AG10803 (cell line): ENCODE data around the gene RAD1.
"Not testable (repeated sequence)": the region's sequence is repeated elsewhere in the genome, so short reads cannot be mapped to it uniquely, and the experiment has no call there.

Experiments used
- DNase-seq: peaks from one replicate; pipeline ENCODE4 v3.0.0; 2010; ENCODE audit warnings: low read depth
- H3K4me3 ChIP-seq: 2 replicates; pipeline ENCODE4 v1.5.1; 2011; ENCODE audit warnings: mild to moderate bottlenecking, low read length, control low read depth
- TF ChIP-seq, protein P1 (sequence below): conservative IDR thresholded peaks from 2 replicates; pipeline ENCODE4 v1.5.1; 2011; ENCODE audit warnings: mild to moderate bottlenecking, low read length, control low read depth, inconsistent platforms

RAD1 gene

DNA sequence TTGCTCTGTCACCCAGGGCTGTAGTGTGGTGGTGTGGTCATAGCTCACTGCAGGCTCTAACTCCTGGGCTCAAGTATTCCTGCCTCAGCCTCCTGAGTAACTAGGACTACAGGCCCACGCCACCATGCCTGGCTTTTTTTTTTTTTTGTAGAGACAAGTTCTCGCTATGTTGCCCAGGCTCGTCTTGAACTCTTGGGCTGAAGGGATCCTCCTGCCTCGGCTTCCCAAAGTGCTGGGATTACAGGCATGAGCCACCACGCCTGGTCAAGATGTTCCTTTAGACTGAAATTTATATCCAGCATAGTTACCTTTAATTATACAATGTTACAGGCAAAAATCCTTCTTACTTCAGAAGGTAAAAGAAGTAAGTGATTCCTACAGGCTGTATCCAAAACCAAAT is 12.5 kb upstream of the RAD1 start:
- TF ChIP-seq, protein P1, sequence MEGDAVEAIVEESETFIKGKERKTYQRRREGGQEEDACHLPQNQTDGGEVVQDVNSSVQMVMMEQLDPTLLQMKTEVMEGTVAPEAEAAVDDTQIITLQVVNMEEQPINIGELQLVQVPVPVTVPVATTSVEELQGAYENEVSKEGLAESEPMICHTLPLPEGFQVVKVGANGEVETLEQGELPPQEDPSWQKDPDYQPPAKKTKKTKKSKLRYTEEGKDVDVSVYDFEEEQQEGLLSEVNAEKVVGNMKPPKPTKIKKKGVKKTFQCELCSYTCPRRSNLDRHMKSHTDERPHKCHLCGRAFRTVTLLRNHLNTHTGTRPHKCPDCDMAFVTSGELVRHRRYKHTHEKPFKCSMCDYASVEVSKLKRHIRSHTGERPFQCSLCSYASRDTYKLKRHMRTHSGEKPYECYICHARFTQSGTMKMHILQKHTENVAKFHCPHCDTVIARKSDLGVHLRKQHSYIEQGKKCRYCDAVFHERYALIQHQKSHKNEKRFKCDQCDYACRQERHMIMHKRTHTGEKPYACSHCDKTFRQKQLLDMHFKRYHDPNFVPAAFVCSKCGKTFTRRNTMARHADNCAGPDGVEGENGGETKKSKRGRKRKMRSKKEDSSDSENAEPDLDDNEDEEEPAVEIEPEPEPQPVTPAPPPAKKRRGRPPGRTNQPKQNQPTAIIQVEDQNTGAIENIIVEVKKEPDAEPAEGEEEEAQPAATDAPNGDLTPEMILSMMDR, result no peak
- H3K4me3 ChIP-seq, result no peak overlapping the region
- DNase-seq, result no peak

GRCh38 chr5:34926318-34926888 is 11.1 kb upstream of the RAD1 start:
- no peak for DNase-seq
- H3K4me3 ChIP-seq, result no peak overlapping the region
- TF ChIP-seq, protein P1, result no peak

- TF ChIP-seq, protein P1, result no peak
- no peak for DNase-seq
- H3K4me3 ChIP-seq, result no peak overlapping the region
Measured at GRCh38 chr5:34924462-34924765, 9.1 kb upstream of the RAD1 start.

DNA sequence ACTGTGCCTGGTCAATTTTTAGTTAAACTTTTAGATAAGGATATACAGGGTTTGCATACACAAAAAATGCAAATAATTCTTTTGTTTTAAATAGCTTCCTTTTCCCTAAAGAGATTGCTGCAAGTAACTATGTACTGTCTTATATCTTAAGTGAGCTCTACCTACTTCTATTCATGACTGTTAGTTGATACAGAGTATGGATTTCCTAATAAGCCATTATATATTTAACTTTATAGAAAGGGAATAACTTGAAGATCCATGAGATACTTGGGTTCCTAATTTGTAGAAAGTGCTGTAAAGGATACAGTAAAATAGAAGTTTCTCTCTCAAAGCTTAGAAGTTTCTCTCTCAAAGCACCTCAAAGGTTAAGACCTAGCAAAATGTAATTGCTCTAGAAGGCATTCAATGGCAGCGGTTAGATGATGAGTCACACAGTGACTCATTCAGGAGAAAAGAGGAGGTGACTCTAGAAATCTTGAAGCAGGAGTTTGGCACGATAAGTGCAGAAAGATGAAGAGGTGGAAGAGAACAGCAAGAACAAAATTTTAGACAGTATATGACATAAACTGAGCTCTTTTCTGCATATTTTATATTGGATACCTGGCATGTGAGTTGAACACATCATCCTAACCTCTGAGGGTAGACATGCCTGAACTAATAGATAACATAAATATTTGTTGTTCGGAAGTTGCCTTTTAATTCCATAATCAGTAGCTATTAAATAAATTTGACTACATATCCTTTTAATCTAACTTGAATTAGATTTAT is 8.6 kb upstream of the RAD1 start:
- DNase-seq, result peak; percentile 74

GRCh38 chr5:34923256-34923655 is 8.0 kb upstream of the RAD1 start:
- not testable (repeated sequence) for H3K4me3 ChIP-seq, DNase-seq

More for the DNA sequence above, 8.6 kb upstream of the RAD1 start:
- TF ChIP-seq, protein P1, result no peak
- no peak overlapping the region for H3K4me3 ChIP-seq

- TF ChIP-seq, protein P1, result peak; percentile 38
- H3K4me3 ChIP-seq, result no peak overlapping the region
- DNase-seq, result no peak
Measured at GRCh38 chr5:34919077-34919476, 3.8 kb upstream of the RAD1 start.

DNA sequence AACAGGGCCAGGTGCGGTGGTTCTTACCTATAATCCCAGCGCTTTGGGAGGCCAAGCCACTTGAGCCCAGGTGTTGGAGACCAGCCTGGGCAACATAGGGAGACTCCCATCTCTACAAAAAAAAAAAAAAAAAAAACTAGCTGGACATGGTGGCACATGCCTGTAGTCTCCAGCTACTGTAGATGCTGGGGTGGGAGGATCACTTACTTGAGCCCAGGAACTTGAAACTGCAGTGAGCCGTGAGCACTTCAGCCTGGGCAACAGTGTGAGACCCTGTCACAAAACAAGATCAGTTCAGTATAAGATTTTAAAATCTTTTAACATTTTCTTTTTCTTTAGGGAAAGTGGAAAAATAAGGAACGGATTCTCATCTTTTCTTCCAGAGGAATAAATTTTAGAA is 2.7 kb upstream of the RAD1 start:
- TF ChIP-seq, protein P1, result no peak
- H3K4me3 ChIP-seq, result no peak overlapping the region

More for the DNA sequence above, 2.7 kb upstream of the RAD1 start:
- DNase-seq, result no peak
